DMS53 (cell line): Measurements from ENCODE around the gene ATP5IF1.
A peak's percentile ranks its signal among the peaks of the same experiment; 100 is the strongest.

Experiments
- DNase-seq: peaks from one replicate; lab custom pipeline; 2025; lab: John Stamatoyannopoulos, UW

The ATP5IF1 gene

GRCh38 chr1:28236656-28237322, 865 bp downstream of the ATP5IF1 start:
- DNase-seq, result peak; percentile 50

- no peak for DNase-seq
Measured at GRCh38 chr1:28239004-28239403, 3.1 kb downstream of the ATP5IF1 start.

- DNase-seq, result no peak
Measured at GRCh38 chr1:28240024-28240423, 4.1 kb downstream of the ATP5IF1 start.

- DNase-seq, result no peak
Measured at GRCh38 chr1:28241638-28242241, 5.8 kb downstream of the ATP5IF1 start.

- DNase-seq, result no peak
Measured at GRCh38 chr1:28243685-28244311, 7.9 kb downstream of the ATP5IF1 start.

- DNase-seq, result no peak
Measured at GRCh38 chr1:28244549-28245251, 8.8 kb downstream of the ATP5IF1 start.

GRCh38 chr1:28246427-28246832, 10.5 kb downstream of the ATP5IF1 start:
- DNase-seq, result peak; percentile 88

GRCh38 chr1:28247612-28248272, 11.8 kb downstream of the ATP5IF1 start:
- DNase-seq, result peak; percentile 53

GRCh38 chr1:28248273-28249012, 12.5 kb downstream of the ATP5IF1 start:
- DNase-seq, result peak; percentile 86

- DNase-seq, result peak; percentile 85
Measured at GRCh38 chr1:28249013-28249865, 13.3 kb downstream of the ATP5IF1 start.

- DNase-seq, result no peak
Measured at GRCh38 chr1:28249866-28250295, 14.0 kb downstream of the ATP5IF1 start.

GRCh38 chr1:28256197-28256827, 20.4 kb downstream of the ATP5IF1 start:
- no peak for DNase-seq

GRCh38 chr1:28257736-28258135, 21.8 kb downstream of the ATP5IF1 start:
- DNase-seq, result no peak

- no peak for DNase-seq
Measured at GRCh38 chr1:28258628-28259251, 22.8 kb downstream of the ATP5IF1 start.

GRCh38 chr1:28259252-28259933, 23.5 kb downstream of the ATP5IF1 start, which contains the start of gene SESN2:
Gene SESN2 (plus strand): TSS chr1:28259518. CDS start chr1:28259848, 330 bp downstream.
- DNase-seq, result peak; percentile 99

- DNase-seq, result peak; percentile 71
Measured at GRCh38 chr1:28259934-28260802, 24.2 kb downstream of the ATP5IF1 start.

- DNase-seq, result no peak
Measured at GRCh38 chr1:28260803-28261174, 24.9 kb downstream of the ATP5IF1 start.

- DNase-seq, result no peak
Measured at GRCh38 chr1:28264897-28265296, 29.0 kb downstream of the ATP5IF1 start.
